LNCaP clone FGC (cell line): ENCODE data around the gene TGFBR2.

Experiments
- DNase-seq: peaks from one replicate; pipeline ENCODE4 v3.0.0-alpha.2; 2011; ENCODE audit warnings: low read depth
- H3K4me3 ChIP-seq: 2 replicates; pipeline ENCODE4 v1.5.1; 2011; ENCODE audit warnings: mild to moderate bottlenecking, low read depth, low read length, control low read depth
- CTCF ChIP-seq: IDR thresholded peaks from 2 replicates; pipeline ENCODE4 v1.5.1; 2012; ENCODE audit warnings: mild to moderate bottlenecking; ENCODE audit not compliant: control insufficient read depth, insufficient read depth; ENCODE audit errors: extremely low read depth

Gene TGFBR2

GRCh38 chr3:30656624-30657141, 50.3 kb downstream of the TGFBR2 start:
- DNase-seq = no peak
- no peak for TF ChIP-seq CTCF
- no peak overlapping the region for H3K4me3 ChIP-seq

- no peak for DNase-seq
- H3K4me3 ChIP-seq = no peak overlapping the region
- TF ChIP-seq CTCF = no peak
These were observed 51.5 kb downstream of the TGFBR2 start for GRCh38 chr3:30657914-30658313.

GRCh38 chr3:30658328-30659052, 52.1 kb downstream of the TGFBR2 start:
- no peak overlapping the region for H3K4me3 ChIP-seq
- DNase-seq = no peak
- TF ChIP-seq CTCF = no peak

- DNase-seq = no peak
- H3K4me3 ChIP-seq = no peak overlapping the region
- no peak for TF ChIP-seq CTCF
These were observed 53.1 kb downstream of the TGFBR2 start for GRCh38 chr3:30659270-30660130.

- DNase-seq = no peak
- no peak overlapping the region for H3K4me3 ChIP-seq
- TF ChIP-seq CTCF = no peak
These were observed 53.7 kb downstream of the TGFBR2 start for GRCh38 chr3:30660136-30660535.

- TF ChIP-seq CTCF = no peak
- H3K4me3 ChIP-seq = no peak overlapping the region
- DNase-seq = no peak
These were observed 54.3 kb downstream of the TGFBR2 start for GRCh38 chr3:30660656-30661055.
